HG02973 (cell line): ENCODE results near the gene DHX35.

Source experiments
- ATAC-seq: cut with Tn5 transposase; IDR thresholded peaks from one replicate; pipeline ENCODE4 v1.9.1; 2021; ENCODE audit warnings: moderate library complexity; ENCODE audit not compliant: unreplicated experiment

Gene DHX35

DNA sequence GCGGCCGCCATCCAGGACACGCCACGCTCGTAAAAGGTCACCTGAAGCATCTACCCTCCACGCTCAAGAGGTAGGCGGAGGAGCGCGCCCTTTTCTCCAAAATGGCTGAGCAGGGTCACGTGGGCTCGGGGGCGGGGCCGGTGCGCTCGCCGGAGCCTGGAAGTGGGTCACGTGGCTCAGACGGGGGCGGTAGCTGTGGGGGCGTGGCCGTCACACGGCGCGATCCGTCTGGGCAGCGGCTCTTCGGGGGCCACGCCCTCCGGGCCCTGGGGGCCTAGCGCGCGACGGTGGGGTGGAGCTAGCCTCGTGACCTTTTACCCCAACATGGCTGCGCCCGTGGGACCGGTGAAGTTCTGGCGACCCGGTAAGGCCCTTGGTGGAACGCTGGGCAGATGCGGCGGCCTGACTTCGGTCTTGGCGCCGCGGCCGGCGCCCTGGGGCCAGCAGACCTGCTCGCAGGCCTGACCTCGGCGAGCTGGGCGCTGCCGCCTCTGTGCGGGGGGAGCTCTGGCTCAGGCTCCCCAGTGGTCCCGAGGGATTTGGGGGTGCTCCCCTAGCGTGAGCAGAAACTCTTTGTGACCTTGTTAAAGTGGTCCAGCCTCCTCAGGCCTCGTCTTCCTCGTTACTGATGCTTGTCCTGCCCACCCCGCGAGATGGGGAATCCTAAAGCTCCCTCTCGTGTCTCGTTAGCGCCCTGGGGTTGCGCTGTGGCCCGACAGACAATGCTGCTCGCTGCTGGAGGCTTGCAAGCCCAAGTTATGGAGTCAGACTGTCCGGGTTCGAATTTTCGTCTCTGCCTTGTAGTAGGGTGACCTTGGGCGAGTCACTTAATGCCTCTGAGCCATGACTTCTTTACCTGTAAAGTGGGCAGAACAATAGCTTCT lies at the start of gene DHX35:
DHX35 (plus strand) TSS at position 301 of the 884 bp plus-strand sequence; CDS start at position 325, 24 bp downstream.
- peak; percentile 93 for ATAC-seq

- no peak for ATAC-seq
These were observed 46.8 kb upstream of the DHX35 start for GRCh38 chr20:38915355-38915754.

DNA sequence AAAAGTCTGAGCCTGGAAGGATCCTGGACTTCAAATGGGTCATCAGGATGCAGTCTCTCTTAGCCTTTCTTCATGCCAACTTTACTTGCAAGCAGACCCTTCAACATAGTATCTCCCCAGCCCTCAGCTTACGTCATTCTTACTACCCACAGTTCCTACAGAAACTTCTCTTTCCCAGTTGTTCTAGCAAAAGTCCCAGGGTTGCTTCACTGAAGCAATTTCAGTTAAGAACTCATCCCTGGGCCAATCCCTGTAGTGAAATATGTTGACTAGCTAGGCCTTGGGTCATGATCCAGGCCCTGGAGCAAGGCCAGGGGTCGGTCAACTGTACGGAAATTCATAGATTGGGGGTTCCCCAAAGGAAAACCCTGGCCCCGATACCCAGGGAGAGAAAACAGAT lies 44.5 kb upstream of the DHX35 start:
- no peak for ATAC-seq

DNA sequence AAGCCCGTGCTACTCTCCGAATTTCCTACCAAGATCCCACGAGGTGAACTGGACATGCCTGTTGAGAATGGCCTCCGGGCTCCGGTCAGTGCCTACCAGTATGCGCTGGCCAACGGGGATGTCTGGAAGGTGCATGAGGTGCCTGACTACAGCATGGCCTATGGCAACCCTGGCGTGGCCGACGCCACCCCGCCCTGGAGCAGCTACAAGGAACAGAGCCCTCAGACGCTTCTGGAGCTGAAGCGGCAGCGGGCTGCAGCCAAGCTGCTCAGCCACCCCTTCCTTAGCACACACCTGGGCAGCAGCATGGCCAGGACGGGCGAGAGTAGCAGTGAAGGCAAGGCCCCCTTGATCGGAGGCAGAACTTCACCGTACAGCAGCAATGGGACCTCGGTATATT lies 44.0 kb upstream of the DHX35 start:
- no peak for ATAC-seq

DNA sequence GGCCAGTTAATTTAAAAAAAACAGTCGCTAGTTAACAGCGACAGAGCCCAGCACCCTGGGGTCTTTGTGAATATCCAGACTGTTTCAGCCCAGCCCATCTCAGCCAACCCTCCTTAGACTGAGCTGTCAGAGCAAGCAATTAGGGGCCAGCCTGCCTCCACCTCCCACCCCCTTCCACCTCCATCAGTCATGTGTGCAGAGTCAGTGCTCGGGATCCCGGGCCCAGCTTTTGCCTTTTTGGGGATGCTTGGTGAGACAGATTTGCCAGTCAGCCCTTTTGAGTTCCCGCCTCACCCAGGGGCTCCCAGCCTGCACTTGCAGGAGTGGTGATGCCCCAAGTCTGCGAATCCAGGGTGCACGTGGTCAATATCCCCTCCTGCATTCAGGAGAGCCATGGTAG lies 42.5 kb upstream of the DHX35 start:
- no peak for ATAC-seq

- no peak for ATAC-seq
These were observed 41.7 kb upstream of the DHX35 start for GRCh38 chr20:38920411-38920810.

GRCh38 chr20:38920851-38921250 lies 41.3 kb upstream of the DHX35 start:
- ATAC-seq: no peak

DNA sequence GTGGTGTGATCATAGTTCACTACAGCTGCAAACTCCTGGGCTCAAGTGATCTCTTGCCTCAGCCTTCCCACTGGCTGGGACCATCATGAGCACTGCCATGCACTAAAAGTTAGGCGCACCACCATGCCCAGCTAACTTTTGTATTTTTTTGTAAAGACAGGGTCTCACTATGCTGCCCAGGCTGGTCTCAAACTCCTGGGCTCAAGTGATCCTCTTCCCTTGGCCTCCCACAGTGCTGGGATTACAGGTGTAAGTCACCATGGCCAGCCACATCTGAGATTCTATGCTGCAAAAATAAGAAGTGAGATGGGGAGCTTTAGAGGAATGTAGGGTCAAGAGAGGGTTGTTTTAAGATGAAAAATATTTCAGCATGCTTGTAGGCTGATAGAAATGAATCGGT lies 37.4 kb upstream of the DHX35 start:
- ATAC-seq: no peak

DNA sequence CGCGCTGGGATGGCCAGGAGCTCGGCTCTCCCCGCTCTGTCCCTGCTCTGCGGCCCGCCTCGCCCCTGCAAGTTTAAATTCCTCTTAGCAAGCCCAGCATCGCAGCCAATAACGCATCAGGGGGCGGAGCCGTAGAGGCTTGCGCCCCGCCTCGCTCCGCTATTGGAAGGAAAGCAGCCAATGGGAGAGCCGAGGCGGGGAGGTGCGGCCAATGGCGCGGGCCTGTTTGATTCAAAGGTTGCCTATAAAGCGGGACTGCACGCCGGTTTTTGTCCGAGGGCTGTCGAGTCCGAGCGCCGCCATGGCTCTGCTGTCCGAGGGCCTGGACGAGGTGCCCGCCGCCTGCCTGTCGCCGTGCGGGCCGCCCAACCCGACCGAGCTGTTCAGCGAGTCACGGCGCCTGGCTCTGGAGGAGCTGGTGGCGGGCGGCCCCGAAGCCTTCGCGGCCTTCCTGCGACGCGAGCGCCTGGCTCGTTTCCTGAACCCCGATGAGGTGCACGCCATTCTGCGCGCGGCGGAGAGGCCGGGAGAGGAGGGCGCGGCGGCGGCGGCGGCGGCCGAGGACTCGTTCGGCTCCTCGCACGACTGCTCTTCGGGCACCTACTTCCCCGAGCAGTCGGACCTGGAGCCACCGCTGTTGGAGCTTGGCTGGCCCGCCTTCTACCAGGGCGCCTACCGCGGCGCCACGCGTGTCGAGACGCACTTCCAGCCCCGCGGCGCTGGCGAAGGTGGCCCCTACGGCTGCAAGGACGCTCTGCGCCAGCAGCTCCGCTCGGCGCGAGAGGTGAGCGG lies 35.8 kb upstream of the DHX35 start, which contains the start of gene FAM83D:
FAM83D (plus strand) TSS at position 276 of the 792 bp plus-strand sequence; CDS start at position 302, 26 bp downstream.
- ATAC-seq: peak; percentile 88

- ATAC-seq: no peak
These were observed 35.1 kb upstream of the DHX35 start for GRCh38 chr20:38926934-38927616.

DNA sequence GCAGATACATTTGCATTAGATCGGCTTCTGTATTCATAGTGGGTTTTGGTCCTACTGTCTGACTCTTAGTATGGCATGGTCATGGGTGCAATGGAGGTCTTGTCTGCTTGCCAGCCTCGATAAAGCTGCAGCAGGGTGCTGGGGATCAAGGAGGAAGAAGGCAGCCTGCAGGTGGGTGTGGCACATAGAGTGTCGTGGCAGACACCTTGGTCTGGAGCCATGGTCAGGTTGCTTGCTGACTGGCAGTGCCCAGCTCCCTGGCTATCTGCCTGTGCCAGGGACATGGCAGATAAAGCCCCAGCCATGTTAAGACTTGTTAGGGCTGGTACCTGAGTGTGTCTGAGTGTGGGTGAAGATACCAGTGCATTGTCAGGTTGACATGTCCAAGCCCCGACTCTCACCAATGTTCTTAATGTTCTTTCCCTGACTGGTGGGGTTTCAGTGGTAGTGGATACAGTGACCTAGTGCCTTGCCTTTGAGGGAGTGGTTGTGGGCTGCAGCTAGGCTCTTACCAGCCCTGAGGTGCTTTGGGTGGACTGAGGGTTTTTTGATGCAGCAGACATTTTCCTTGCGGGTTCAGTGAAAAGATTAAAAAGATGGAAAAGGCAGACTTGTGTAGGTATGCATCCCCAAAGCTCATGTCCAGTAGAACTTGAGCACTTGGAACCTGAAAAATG lies 34.1 kb upstream of the DHX35 start:
- ATAC-seq: no peak

DNA sequence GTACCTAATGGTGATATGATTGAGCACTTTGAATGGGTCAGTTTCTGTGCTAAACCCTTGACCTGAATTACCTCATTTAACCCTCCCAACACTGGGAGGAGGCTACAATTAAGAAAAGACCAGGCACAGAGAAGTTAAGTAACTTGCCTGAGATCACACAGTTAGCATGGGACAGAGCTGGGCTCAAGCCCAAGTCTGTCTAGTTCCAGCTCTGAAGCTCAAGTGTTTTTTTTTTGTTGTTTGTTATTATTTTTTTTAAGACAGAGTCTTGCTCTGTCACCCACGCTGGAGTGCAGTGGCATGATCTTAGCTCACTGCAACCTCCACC lies 31.9 kb upstream of the DHX35 start:
- ATAC-seq: no peak

DNA sequence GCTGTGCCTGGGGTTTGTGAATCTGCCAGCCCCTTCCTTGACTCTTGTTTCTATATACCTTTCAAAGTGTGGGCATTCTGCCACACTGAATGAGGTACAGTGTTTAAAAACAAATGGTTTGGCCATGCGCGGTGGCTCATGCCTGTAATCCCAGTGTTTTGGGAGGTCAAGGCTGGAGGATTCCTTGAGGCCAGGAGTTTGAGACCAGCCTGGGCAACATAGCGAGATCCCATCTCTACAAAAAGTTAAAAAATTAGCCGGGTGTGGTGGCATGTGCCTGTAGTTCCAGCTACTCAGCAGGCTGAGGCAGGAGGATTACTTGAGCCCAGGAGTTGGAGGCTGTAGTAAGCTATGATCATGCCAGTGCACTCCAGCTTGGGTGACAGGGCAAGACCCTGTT lies 30.2 kb upstream of the DHX35 start:
- ATAC-seq: no peak

- ATAC-seq: no peak
These were observed 29.6 kb upstream of the DHX35 start for GRCh38 chr20:38932457-38933120.

GRCh38 chr20:38934530-38934929 lies 27.6 kb upstream of the DHX35 start:
- ATAC-seq: no peak

GRCh38 chr20:38935285-38935684 lies 26.9 kb upstream of the DHX35 start:
- no peak for ATAC-seq

DNA sequence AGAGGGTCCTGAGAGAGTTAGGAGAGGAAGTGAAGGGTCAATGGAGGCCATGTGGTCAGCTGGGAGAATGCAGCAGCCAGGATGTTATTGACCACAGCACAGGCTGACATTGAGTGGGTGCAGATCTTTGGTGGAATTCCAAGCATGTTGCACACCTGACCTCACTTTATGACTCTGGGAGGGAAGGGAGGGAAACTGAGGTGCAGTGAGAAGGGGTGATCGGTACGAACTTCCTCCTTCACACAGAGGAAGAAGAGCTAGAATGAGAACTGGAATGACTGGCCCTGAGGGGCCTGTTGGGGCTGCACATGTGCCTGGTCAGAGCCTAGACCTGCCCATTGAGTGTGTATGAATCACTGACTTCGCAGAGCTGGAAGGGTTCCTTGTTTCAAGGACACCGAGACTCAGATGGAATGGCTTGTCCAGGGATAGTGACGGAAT lies 26.2 kb upstream of the DHX35 start:
- no peak for ATAC-seq

DNA sequence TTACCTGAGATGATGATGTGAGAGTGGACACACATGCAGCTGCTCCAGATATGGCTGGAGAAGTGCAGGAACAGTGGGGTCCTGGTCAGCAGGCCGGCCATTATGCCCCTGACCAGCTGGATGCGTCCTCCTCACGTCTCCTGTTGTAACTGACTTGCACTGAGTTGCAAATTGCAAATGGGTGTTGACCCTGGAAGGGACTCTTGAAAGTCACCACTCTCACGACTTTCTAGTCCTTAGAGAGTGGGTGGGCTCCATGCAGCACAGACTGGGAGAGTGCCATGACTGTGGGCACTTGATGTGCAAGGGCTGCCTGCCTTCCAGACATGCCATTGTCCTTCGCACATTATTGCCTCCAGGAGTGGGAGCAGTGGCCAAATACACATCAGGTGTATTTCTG lies 25.1 kb upstream of the DHX35 start:
- no peak for ATAC-seq

- ATAC-seq: no peak
These were observed 24.1 kb upstream of the DHX35 start for GRCh38 chr20:38937978-38938473.

DNA sequence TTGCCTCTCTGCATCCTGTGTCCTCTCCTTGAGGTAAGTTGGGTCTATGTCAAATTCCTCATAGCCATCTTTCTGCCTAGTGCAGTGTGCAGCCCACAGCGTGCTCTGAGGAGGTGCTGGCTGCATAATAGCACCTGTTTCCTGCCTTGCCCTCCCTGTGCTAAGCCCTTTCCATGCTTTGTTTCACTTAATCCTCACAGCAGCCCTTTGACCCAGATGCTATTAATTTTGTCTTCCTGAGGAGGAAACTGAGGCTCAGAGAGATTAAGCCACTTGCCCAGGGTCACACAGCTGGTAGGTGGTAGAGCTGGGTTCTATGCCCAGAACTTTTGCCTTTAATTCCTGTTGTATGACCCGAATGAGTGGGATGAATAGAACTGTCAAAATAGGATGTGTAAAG lies 22.5 kb upstream of the DHX35 start:
- ATAC-seq: no peak
